Mesothelial cell of epicardium (in vitro differentiated cells): ENCODE results near the gene LRRC42. TPM values are rescaled to one million over a fixed set of nuclear protein-coding genes. Genes with fewer than 3 reads are reported as not detected.

ENCODE experiments used
- DNase-seq, 2 experiments: peaks; one replicate each; pipeline ENCODE4 v3.0.0; 2021; ENCODE audit warnings: low spot score in 2 of 2; ENCODE audit not compliant: unreplicated experiment in 2 of 2
- H3K27ac Mint-ChIP-seq: 2 replicates; pipeline ENCODE4 v1.8.0; 2021; ENCODE audit warnings: mixed read lengths
- H3K27me3 Mint-ChIP-seq: 2 replicates; pipeline ENCODE4 v1.8.0; 2021; ENCODE audit warnings: low read depth, mixed read lengths
- H3K36me3 Mint-ChIP-seq: 2 replicates; pipeline ENCODE4 v1.8.0; 2021; ENCODE audit warnings: mixed read lengths
- H3K4me1 Mint-ChIP-seq: 2 replicates; pipeline ENCODE4 v1.8.0; 2021; ENCODE audit warnings: mixed read lengths
- H3K4me3 Mint-ChIP-seq: 2 replicates; pipeline ENCODE4 v1.8.0; 2021; ENCODE audit warnings: mild to moderate bottlenecking, moderate library complexity, mixed read lengths
- H3K9me3 Mint-ChIP-seq: 2 replicates; pipeline ENCODE4 v1.8.0; 2021; ENCODE audit warnings: mixed read lengths
- CTCF ChIP-seq: fragments of 200-600 bp; sonication (generic); IDR thresholded peaks from one replicate; pipeline ENCODE4 v1.5.0; 2021; ENCODE audit warnings: antibody characterized with exemption; ENCODE audit not compliant: unreplicated experiment
- total RNA-seq: library from RNA; stranded (reverse); gene quantifications from 3 replicates; pipeline ENCODE4 v1.2.1, GENCODE V29; 2021

LRRC42 gene
- total RNA-seq, 1 donor from 2014 or later: 43.2 TPM

- Mint-ChIP-seq H3K27ac (peak overlapping the region; percentile 84), H3K4me3 (no peak overlapping the region), H3K36me3 (peaks cover 14% of the 10 kb centered on the region), H3K27me3 (no peaks in the 10 kb centered on the region), H3K4me1 (peaks cover 40% of the 10 kb centered on the region), H3K9me3 (no peaks in the 10 kb centered on the region)
- no peak for DNase-seq
- no peak for TF ChIP-seq CTCF
Measured at GRCh38 chr1:53913352-53914033, 32.7 kb upstream of the LRRC42 start.

GRCh38 chr1:53918343-53918742 is 27.8 kb upstream of the LRRC42 start:
- Mint-ChIP-seq H3K4me3 (no peak overlapping the region), H3K27me3 (no peaks in the 10 kb centered on the region), H3K36me3 (peaks cover 34% of the 10 kb centered on the region), H3K9me3 (peaks cover 13% of the 10 kb centered on the region), H3K27ac (no peak overlapping the region), H3K4me1 (peaks cover 19% of the 10 kb centered on the region)
- no peak for TF ChIP-seq CTCF
- no peak for DNase-seq

GRCh38 chr1:53919675-53920066 is 26.5 kb upstream of the LRRC42 start:
- DNase-seq: no peak
- no peak for TF ChIP-seq CTCF
- Mint-ChIP-seq H3K9me3 (peaks cover 13% of the 10 kb centered on the region), H3K4me3 (no peak overlapping the region), H3K27ac (no peak overlapping the region), H3K36me3 (peaks cover 34% of the 10 kb centered on the region), H3K27me3 (no peaks in the 10 kb centered on the region), H3K4me1 (peaks cover 12% of the 10 kb centered on the region)

- Mint-ChIP-seq H3K4me3 (no peak overlapping the region), H3K27me3 (no peaks in the 10 kb centered on the region), H3K9me3 (peaks cover 6% of the 10 kb centered on the region), H3K36me3 (peaks cover 35% of the 10 kb centered on the region), H3K27ac (no peak overlapping the region), H3K4me1 (peaks cover 9% of the 10 kb centered on the region)
- no peak for DNase-seq
- TF ChIP-seq CTCF: no peak
Measured at GRCh38 chr1:53927376-53927881, 18.7 kb upstream of the LRRC42 start.

GRCh38 chr1:53929246-53929960 is 16.7 kb upstream of the LRRC42 start:
- Mint-ChIP-seq H3K4me3 (no peak overlapping the region), H3K36me3 (peaks cover 52% of the 10 kb centered on the region), H3K4me1 (peaks cover 7% of the 10 kb centered on the region), H3K27ac (peak overlapping the region; percentile 72), H3K9me3 (peaks cover 14% of the 10 kb centered on the region), H3K27me3 (no peaks in the 10 kb centered on the region)
- DNase-seq: no peak
- TF ChIP-seq CTCF: no peak
